Suprapubic skin (tissue), 4 donors: ENCODE results near the gene PNCK. TPM values are rescaled to one million over a fixed set of nuclear protein-coding genes. Genes with fewer than 3 reads are reported as not detected.

Source experiments
- DNase-seq, 2 donors: peaks; one replicate each; pipeline ENCODE4 v3.0.0-alpha.2; 2019; ENCODE audit warnings: low spot score in 2 of 2
- H3K27ac ChIP-seq: fragments of 200-600 bp; sonication (generic); one replicate; pipeline ENCODE4 v1.5.1; 2019
- H3K27me3 ChIP-seq: fragments of 200-600 bp; sonication (generic); one replicate; pipeline ENCODE4 v1.5.1; 2019
- H3K36me3 ChIP-seq: fragments of 200-600 bp; sonication (generic); one replicate; pipeline ENCODE4 v1.5.1; 2019
- H3K4me1 ChIP-seq: fragments of 200-600 bp; sonication (generic); one replicate; pipeline ENCODE4 v1.5.1; 2019
- H3K4me3 ChIP-seq: fragments of 200-600 bp; sonication (generic); one replicate; pipeline ENCODE4 v1.5.1; 2019; ENCODE audit warnings: mild to moderate bottlenecking
- H3K9me3 ChIP-seq: fragments of 200-600 bp; sonication (generic); one replicate; pipeline ENCODE4 v1.5.1; 2019
- CTCF ChIP-seq, 2 donors: fragments of 200-600 bp in 1 of 2; fragments of 450-650 bp in 1 of 2; sonication (generic) in 1 of 2; IDR thresholded peaks; one replicate each; pipeline ENCODE4 v1.5.1; 2016 to 2019; ENCODE audit warnings: antibody characterized with exemption in 2 of 2, mild to moderate bottlenecking in 1 of 2, moderate library complexity in 1 of 2
- EP300 ChIP-seq: sonication (generic); formaldehyde crosslinking; IDR thresholded peaks from one replicate; pipeline ENCODE4 v1.6.1; 2017; ENCODE audit warnings: antibody characterized with exemption
- POLR2A ChIP-seq, 2 donors: fragments of 450-650 bp; IDR thresholded peaks; one replicate each; pipeline ENCODE4 v1.6.1; 2017; ENCODE audit warnings: antibody characterized with exemption in 2 of 2, mild to moderate bottlenecking in 2 of 2, moderate library complexity in 2 of 2
- POLR2AphosphoS5 ChIP-seq, 3 donors: sonication (generic); formaldehyde crosslinking; IDR thresholded peaks; one replicate each; pipeline ENCODE4 v1.6.1; 2017; ENCODE audit warnings: antibody characterized with exemption in 3 of 3
- WGBS: methylation state at CpG from one replicate; pipeline ENCODE4 v1.1.5; 2018; 5-methylcytosine and 5-hydroxymethylcytosine counted together
- total RNA-seq, 4 donors: library from RNA; depleted of rRNA; stranded (reverse); fragments of >200 nt; gene quantifications; one replicate each; pipeline ENCODE4 v1.1.0, GENCODE V29; 2016

Gene PNCK
- total RNA-seq, 4 donors from 2014 or later: 1.2 to 1.8 (median 1.4) TPM

DNA sequence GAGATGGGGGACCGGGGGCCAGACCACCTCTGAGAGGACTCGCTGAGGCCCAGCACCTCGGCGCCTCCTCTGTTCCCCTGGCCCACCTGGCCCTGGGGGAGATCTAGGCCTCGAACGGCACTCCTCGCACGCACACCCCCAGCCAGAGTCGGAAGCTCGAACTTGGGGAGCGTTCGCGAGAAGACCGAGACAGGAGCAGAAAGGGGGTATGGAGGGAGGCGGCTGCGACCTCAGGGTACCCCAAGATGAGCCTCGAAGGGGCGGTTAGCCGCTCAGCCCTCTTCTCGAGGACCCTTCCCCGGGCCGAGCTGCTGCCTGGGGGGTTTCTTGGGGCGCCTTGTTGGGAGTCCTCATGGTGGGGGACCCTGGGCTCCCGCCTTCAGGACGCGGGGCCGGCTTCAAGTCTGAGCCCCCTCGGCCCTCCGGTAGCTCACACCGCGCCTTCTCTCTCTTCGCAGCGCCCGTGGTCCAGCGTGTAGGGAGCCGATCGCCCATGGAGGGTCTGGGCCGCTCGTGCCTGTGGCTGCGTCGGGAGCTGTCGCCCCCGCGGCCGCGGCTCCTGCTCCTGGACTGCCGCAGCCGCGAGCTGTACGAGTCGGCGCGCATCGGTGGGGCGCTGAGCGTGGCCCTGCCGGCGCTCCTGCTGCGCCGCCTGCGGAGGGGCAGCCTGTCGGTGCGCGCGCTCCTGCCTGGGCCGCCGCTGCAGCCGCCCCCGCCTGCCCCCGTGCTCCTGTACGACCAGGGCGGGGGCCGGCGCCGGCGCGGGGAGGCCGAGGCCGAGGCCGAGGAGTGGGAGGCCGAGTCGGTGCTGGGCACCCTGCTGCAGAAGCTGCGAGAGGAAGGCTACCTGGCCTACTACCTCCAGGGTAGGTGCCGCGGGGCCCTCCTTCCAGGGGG lies 25.9 kb downstream of the PNCK start:
- Histone ChIP-seq H3K36me3 (no peaks in the 10 kb centered on the region), H3K27ac (no peak overlapping the region), H3K27me3 (peaks cover 71% of the 10 kb centered on the region), H3K4me1 (peaks cover 23% of the 10 kb centered on the region), H3K9me3 (no peaks in the 10 kb centered on the region), H3K4me3 (peak overlapping the region; percentile 37)
- WGBS: 44% methylated on average over 5 of the region's 85 CpGs
- peak; percentile 58 to 62 for DNase-seq
- no peak for TF ChIP-seq POLR2A (IDR thresholded peaks at IDR 0.05)
- TF ChIP-seq CTCF (IDR thresholded peaks at IDR 0.05): no peak
- TF ChIP-seq EP300: no peak
- TF ChIP-seq POLR2AphosphoS5 (IDR thresholded peaks at IDR 0.05): no peak

- no peaks in the 10 kb centered on the region for H3K9me3 ChIP-seq
- peaks cover 32% of the 10 kb centered on the region for H3K4me1 ChIP-seq
- WGBS: 38% methylated on average over 9 of the region's 53 CpGs
- no peak for TF ChIP-seq EP300
- TF ChIP-seq POLR2A (IDR thresholded peaks at IDR 0.05): no peak
- no peak for TF ChIP-seq POLR2AphosphoS5 (IDR thresholded peaks at IDR 0.05)
- TF ChIP-seq CTCF (IDR thresholded peaks at IDR 0.05): no peak
- peak within 1 kb of the TSS; percentile 37 for H3K4me3 ChIP-seq
- H3K27me3 ChIP-seq: peaks cover 80% of the 10 kb centered on the region
- H3K36me3 ChIP-seq: no peaks in the 10 kb centered on the region
- H3K27ac ChIP-seq: no peak within 1 kb of the TSS
- peak; percentile 15 to 46 for DNase-seq
These were observed 26.8 kb downstream of the PNCK start, which contains the start of gene DUSP9 for GRCh38 chrX:153646620-153647373. Gene DUSP9 (plus strand): TSS chrX:153647203. CDS start chrX:153647954, 751 bp downstream.

DNA sequence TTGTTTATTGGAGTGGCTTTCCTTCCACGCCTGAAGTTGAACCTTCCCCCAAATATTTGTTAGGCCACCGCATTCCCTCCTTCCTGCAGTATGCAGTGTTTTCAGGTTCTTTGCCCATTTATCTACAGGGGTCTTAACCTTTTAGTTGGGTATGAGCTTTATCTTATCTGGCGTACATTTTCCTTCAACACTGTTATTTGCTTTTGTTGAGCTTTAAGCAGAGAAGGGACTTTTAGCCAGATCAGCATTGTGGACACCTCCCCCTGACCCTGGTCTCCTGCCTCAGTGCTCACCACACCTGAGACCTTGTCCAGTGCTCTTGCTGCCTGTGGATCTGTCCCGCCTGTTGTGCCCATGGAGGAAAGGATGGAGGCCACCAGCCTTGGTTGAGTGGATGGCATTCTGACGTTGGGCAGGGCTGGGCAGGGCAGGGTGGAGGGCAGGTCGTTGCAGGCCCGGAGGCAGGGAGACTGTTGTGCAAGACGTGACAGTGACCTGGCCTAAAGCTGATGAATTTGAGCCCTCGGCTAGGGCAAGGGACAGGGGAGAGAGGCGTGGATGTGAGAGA lies 27.6 kb downstream of the PNCK start:
- DNase-seq: peak in 1 of 2 donors; percentile 16
- no peaks in the 10 kb centered on the region for H3K36me3 ChIP-seq
- H3K4me3 ChIP-seq: no peak overlapping the region
- no peaks in the 10 kb centered on the region for H3K9me3 ChIP-seq
- no peak overlapping the region for H3K27ac ChIP-seq
- H3K27me3 ChIP-seq: peaks cover 88% of the 10 kb centered on the region
- WGBS: 66% methylated on average over 10 of the region's 10 CpGs
- H3K4me1 ChIP-seq: peaks cover 33% of the 10 kb centered on the region
- TF ChIP-seq CTCF (IDR thresholded peaks at IDR 0.05): no peak
- TF ChIP-seq POLR2A (IDR thresholded peaks at IDR 0.05): no peak
- no peak for TF ChIP-seq EP300

- Histone ChIP-seq H3K4me3 (no peak overlapping the region), H3K27me3 (peaks cover 96% of the 10 kb centered on the region), H3K36me3 (no peaks in the 10 kb centered on the region), H3K9me3 (no peaks in the 10 kb centered on the region), H3K4me1 (peaks cover 33% of the 10 kb centered on the region), H3K27ac (no peak overlapping the region)
- no peak for DNase-seq
- TF ChIP-seq EP300 (no peak), POLR2A (IDR thresholded peaks at IDR 0.05) (no peak), POLR2AphosphoS5 (IDR thresholded peaks at IDR 0.05) (no peak), CTCF (IDR thresholded peaks at IDR 0.05) (no peak)
- 80% methylated on average over 6 of the region's 6 CpGs for WGBS
These were observed 28.5 kb downstream of the PNCK start for GRCh38 chrX:153645151-153645550.
